ENCODE data around the gene PPFIA1.
A peak's percentile ranks its signal among the peaks of the same experiment; 100 is the strongest.

The PPFIA1 gene

GRCh38 chr11:70270104-70270876, at the start of gene PPFIA1:
Gene PPFIA1 (plus strand): TSS chr11:70270690. CDS start chr11:70272173, 1,483 bp downstream.
- peak; percentile 98 for DNase-seq

GRCh38 chr11:70220920-70221319, 49.6 kb upstream of the PPFIA1 start:
- DNase-seq, result no peak

- DNase-seq, result no peak
These were observed 44.8 kb upstream of the PPFIA1 start for GRCh38 chr11:70225681-70226177.

GRCh38 chr11:70226183-70226582, 44.3 kb upstream of the PPFIA1 start:
- no peak for DNase-seq

GRCh38 chr11:70226967-70227366, 43.5 kb upstream of the PPFIA1 start:
- no peak for DNase-seq

GRCh38 chr11:70229737-70230136, 40.8 kb upstream of the PPFIA1 start:
- DNase-seq, result no peak

- no peak for DNase-seq
These were observed 40.2 kb upstream of the PPFIA1 start for GRCh38 chr11:70230151-70230839.

GRCh38 chr11:70230840-70231710, 39.4 kb upstream of the PPFIA1 start:
- DNase-seq, result no peak

- DNase-seq, result no peak
These were observed 37.5 kb upstream of the PPFIA1 start for GRCh38 chr11:70233034-70233433.

- DNase-seq, result no peak
These were observed 37.0 kb upstream of the PPFIA1 start for GRCh38 chr11:70233511-70233934.

GRCh38 chr11:70233962-70234361, 36.5 kb upstream of the PPFIA1 start:
- no peak for DNase-seq

- DNase-seq, result no peak
These were observed 30.2 kb upstream of the PPFIA1 start for GRCh38 chr11:70240337-70240736.

- DNase-seq, result no peak
These were observed 28.8 kb upstream of the PPFIA1 start for GRCh38 chr11:70241709-70242108.

GRCh38 chr11:70242885-70243284, 27.6 kb upstream of the PPFIA1 start:
- no peak for DNase-seq

GRCh38 chr11:70243912-70244652, 26.4 kb upstream of the PPFIA1 start:
- DNase-seq, result no peak

GRCh38 chr11:70244698-70245097, 25.8 kb upstream of the PPFIA1 start:
- no peak for DNase-seq

- DNase-seq, result no peak
These were observed 24.3 kb upstream of the PPFIA1 start for GRCh38 chr11:70246196-70246595.

GRCh38 chr11:70247042-70247709, 23.3 kb upstream of the PPFIA1 start:
- DNase-seq, result no peak

GRCh38 chr11:70247710-70248072, 22.8 kb upstream of the PPFIA1 start:
- no peak for DNase-seq

GRCh38 chr11:70250876-70251658, 19.4 kb upstream of the PPFIA1 start:
- DNase-seq, result no peak

Data from NCI-H774 (cell line).